ENCODE results near the gene MED25. TPM values are rescaled to one million over a fixed set of nuclear protein-coding genes. Genes with fewer than 3 reads are reported as not detected.

MED25 gene
- total and polyA plus RNA-seq, 2 experiments from 2014 or later, result 45.6 to 58.6 TPM

GRCh38 chr19:49881186-49881585 is 63.1 kb downstream of the MED25 start:
- Histone ChIP-seq H3K27me3 (ENCODE audit: insufficient read depth) (no peaks in the 10 kb centered on the region), H2AFZ (no peak overlapping the region), H3K79me2 (replicated peaks; ENCODE audit: insufficient read depth) (peaks cover 19% of the 10 kb centered on the region), H3K4me1 (ENCODE audit: insufficient read depth) (peaks cover 9% of the 10 kb centered on the region; the same call in 1 of the 2 replicates), H3F3A (replicated peaks; ENCODE audit: low read depth) (peaks cover 15% of the 10 kb centered on the region; the same call in 1 of the 2 replicates), H3K36me3 (ENCODE audit: insufficient read depth) (peaks cover 39% of the 10 kb centered on the region), H3K9me2 (ENCODE audit: insufficient read depth) (no peaks in the 10 kb centered on the region), H3K4me2 (no peak overlapping the region), H4K20me1 (replicated peaks; ENCODE audit: insufficient read depth) (peaks cover 8% of the 10 kb centered on the region), H3K27ac (ENCODE audit: low read depth) (no peak overlapping the region), H3K4me3 (no peak overlapping the region)
- TF ChIP-seq CREB1 (CRISPR knock-in tag; IDR thresholded peaks at IDR 0.05; ENCODE audit: low read depth) (no peak), CTCF (conservative IDR thresholded peaks at IDR 0.05; ENCODE audit: low read depth in 2 of 2) (no peak), ZNF462 (CRISPR knock-in tag; IDR thresholded peaks at IDR 0.05) (no peak), JUNB (IDR thresholded peaks at IDR 0.05; ENCODE audit: unreplicated experiment) (no peak), ZNF331 (CRISPR knock-in tag; IDR thresholded peaks at IDR 0.05; ENCODE audit: low read depth) (no peak), ZNF114 (CRISPR knock-in tag; IDR thresholded peaks at IDR 0.05) (no peak), REST (IDR thresholded peaks at IDR 0.05; ENCODE audit: unreplicated experiment) (no peak), STAT1 (IDR thresholded peaks at IDR 0.05; ENCODE audit: unreplicated experiment) (no peak), ETS1 (IDR thresholded peaks at IDR 0.05) (no peak), EZH2phosphoT487 (IDR thresholded peaks at IDR 0.05; ENCODE audit: unreplicated experiment) (no peak), NANOG (IDR thresholded peaks at IDR 0.05; ENCODE audit: borderline replicate concordance) (no peak), EZH2 (IDR thresholded peaks at IDR 0.05; ENCODE audit: low read depth, unreplicated experiment) (no peak), POLR2AphosphoS5 (IDR thresholded peaks at IDR 0.05; ENCODE audit: low read depth) (no peak)
- H3K27me3 Mint-ChIP-seq (ENCODE audit: insufficient read depth, low read depth, poor library complexity), result peaks cover 10% of the 10 kb centered on the region
- no peak for DNase-seq (ENCODE audit: low spot score)
- H3K9me3 Mint-ChIP-seq, result peaks cover 3% of the 10 kb centered on the region; the same call in 1 of the 3 replicates
- no peak overlapping the region; the same call in 2 of the 3 replicates for H3K4me3 Mint-ChIP-seq
- no peak for ATAC-seq
- H3K36me3 Mint-ChIP-seq (ENCODE audit: low read depth), result peaks cover 68% of the 10 kb centered on the region
- H3K4me1 Mint-ChIP-seq, result peaks cover 17% of the 10 kb centered on the region; the same call in 2 of the 3 replicates
- H3K27ac Mint-ChIP-seq, result no peak overlapping the region

All from GM23338 (cell line).